H1 (cell line): ENCODE results near the gene IL17RD. TPM values are rescaled to one million over a fixed set of nuclear protein-coding genes. Genes with fewer than 3 reads are reported as not detected.

Source experiments
- ASH2L ChIP-seq: fragments of 200-600, 300-600 bp; sonication (generic); IDR thresholded peaks from one replicate; pipeline ENCODE4 v1.7.1; 2017; ENCODE audit warnings: low read length
- CHD2 ChIP-seq: IDR thresholded peaks from 2 replicates; pipeline ENCODE4 v1.6.1; 2012; ENCODE audit warnings: low read length, improper control_type of control experiment
- JUN ChIP-seq: IDR thresholded peaks from 2 replicates; pipeline ENCODE4 v1.6.1; 2011; ENCODE audit warnings: low read depth, mild to moderate bottlenecking, improper control_type of control experiment, low read length
- JUND ChIP-seq: IDR thresholded peaks from 2 replicates; pipeline ENCODE4 v1.6.1; 2011; ENCODE audit warnings: mild to moderate bottlenecking, improper control_type of control experiment, low read length
- KDM4A ChIP-seq: IDR thresholded peaks from one replicate; pipeline ENCODE4 v1.7.1; 2012; ENCODE audit warnings: low read depth, mild to moderate bottlenecking, moderate library complexity, low read length, inconsistent platforms; ENCODE audit not compliant: severe bottlenecking
- MAX ChIP-seq: IDR thresholded peaks from 2 replicates; pipeline ENCODE4 v1.6.1; 2012; ENCODE audit warnings: inconsistent platforms
- NANOG ChIP-seq: IDR thresholded peaks from 2 replicates; pipeline ENCODE4 v1.6.1; 2011; ENCODE audit warnings: low read length, low read depth, mild to moderate bottlenecking, inconsistent platforms; ENCODE audit not compliant: insufficient read depth, poor library complexity, severe bottlenecking
- RAD21 ChIP-seq, 2 experiments: IDR thresholded peaks in 1 of 2; conservative IDR thresholded peaks in 1 of 2; 2 replicates each; pipeline ENCODE4 v1.6.1; 2011; ENCODE audit warnings: low read depth in 2 of 2, low read length in 2 of 2, improper control_type of control experiment in 1 of 2, inconsistent platforms in 1 of 2, mild to moderate bottlenecking in 1 of 2, moderate library complexity in 1 of 2
- SP4 ChIP-seq: IDR thresholded peaks from 2 replicates; pipeline ENCODE4 v1.6.1; 2012; ENCODE audit warnings: low read length, inconsistent platforms
- YY1 ChIP-seq: IDR thresholded peaks from 2 replicates; pipeline ENCODE4 v1.6.1; 2011; ENCODE audit warnings: low read depth, mild to moderate bottlenecking, low read length
- polyA plus RNA-seq, 7 experiments: library from polyadenylated mRNA; depleted of rRNA in 3 of 7; stranded (reverse) in 5 of 7; unstranded in 2 of 7; fragments of >200 nt in 5 of 7; fragments of 200-250 nt in 2 of 7; gene quantifications; 1 replicate in 5 of 7; 2 replicates in 1 of 7; 4 replicates in 1 of 7; pipeline versions ENCODE4 v1.2.1 to v1.2.3, GENCODE V29; 2011 to 2013; ENCODE audit warnings: missing spikeins in 2 of 7, mixed read lengths in 2 of 7
- total RNA-seq: library from RNA; stranded (reverse); fragmentation: NEBNext Ultra II Directional; extraction: Animal tissue kit (Norgen Biotek cat#: 25700); gene quantifications from 2 replicates; pipeline ENCODE4 v1.2.1, GENCODE V29; 2021
- TF ChIP-seq, protein P1 (sequence below), 3 experiments: IDR thresholded peaks; 1 replicate in 2 of 3; 2 replicates in 1 of 3; pipeline versions ENCODE4 v1.5.1 to v1.6.1; 2011; ENCODE audit warnings: low read length in 3 of 3, mild to moderate bottlenecking in 3 of 3, inconsistent platforms in 2 of 3, low read depth in 1 of 3, moderate library complexity in 1 of 3; ENCODE audit not compliant: insufficient read depth in 1 of 3; ENCODE audit errors: control extremely low read depth in 1 of 3

The IL17RD gene
- total and polyA plus RNA-seq, 2 of the 8 experiments (the other 6 are each of a cell fraction or from before 2014, with no cell fraction given), result 10.9 to 48.9 TPM

DNA sequence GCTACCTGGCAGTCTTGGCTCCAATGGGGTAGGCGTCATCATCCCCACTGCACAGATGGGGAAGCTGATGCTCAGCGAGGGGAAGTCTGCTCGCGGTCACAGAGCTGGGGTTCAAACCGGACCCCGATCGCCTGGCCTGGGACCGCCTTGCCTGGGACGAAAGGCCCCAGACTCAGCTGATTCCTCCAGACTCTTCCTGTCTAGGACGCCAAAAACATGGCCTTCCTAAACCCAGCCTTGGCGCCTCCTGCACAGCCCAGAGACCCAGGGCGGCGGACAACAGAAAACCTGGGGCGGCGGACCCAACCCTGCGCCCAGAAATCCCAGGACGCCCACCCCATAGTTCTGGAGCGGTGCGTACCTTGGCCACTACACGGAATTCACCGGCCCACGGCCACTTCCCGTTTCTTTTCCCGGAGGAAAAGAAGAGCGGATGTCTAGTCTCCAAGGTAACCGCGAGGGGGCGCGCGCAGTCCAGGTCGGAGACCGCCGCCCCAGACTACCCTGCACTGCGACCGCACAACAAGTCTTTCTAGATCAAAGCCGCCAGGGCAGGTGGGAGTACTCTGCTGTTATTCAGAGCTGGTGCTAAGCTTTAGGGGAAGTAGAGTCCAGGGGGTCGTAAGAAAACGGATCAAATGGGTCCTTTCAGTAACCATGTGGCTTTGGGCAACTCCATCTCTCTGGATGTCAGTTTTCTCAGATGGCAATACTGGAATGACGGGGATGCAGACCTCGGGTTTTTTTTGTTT, 4.9 kb upstream of the IL17RD start (continued):
- peak; percentile 36 for TF ChIP-seq NANOG
- no peak for TF ChIP-seq JUN
- no peak for TF ChIP-seq JUND
- TF ChIP-seq ASH2L, result peak; percentile 54
- TF ChIP-seq YY1, result peak; percentile 23; the same call in 1 of the 2 replicates
- peak; percentile 39 for TF ChIP-seq KDM4A
- TF ChIP-seq CHD2, result no peak
- peak; percentile 91 to 93 for TF ChIP-seq RAD21 (IDR thresholded peaks at IDR 0.05 in 1 of 2, conservative IDR thresholded peaks at IDR 0.05 in 1 of 2; ENCODE audit: low read depth in 2 of 2, low read length in 2 of 2)
- TF ChIP-seq, protein P1, sequence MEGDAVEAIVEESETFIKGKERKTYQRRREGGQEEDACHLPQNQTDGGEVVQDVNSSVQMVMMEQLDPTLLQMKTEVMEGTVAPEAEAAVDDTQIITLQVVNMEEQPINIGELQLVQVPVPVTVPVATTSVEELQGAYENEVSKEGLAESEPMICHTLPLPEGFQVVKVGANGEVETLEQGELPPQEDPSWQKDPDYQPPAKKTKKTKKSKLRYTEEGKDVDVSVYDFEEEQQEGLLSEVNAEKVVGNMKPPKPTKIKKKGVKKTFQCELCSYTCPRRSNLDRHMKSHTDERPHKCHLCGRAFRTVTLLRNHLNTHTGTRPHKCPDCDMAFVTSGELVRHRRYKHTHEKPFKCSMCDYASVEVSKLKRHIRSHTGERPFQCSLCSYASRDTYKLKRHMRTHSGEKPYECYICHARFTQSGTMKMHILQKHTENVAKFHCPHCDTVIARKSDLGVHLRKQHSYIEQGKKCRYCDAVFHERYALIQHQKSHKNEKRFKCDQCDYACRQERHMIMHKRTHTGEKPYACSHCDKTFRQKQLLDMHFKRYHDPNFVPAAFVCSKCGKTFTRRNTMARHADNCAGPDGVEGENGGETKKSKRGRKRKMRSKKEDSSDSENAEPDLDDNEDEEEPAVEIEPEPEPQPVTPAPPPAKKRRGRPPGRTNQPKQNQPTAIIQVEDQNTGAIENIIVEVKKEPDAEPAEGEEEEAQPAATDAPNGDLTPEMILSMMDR (IDR thresholded peaks at IDR 0.05; ENCODE audit: control extremely low read depth in 1 of 3, insufficient read depth in 1 of 3, low read depth in 1 of 3, low read length in 3 of 3), result peak; percentile 76 to 81 (median 79)
- TF ChIP-seq MAX, result 0 out of 2 replicates have a peak, but pooled peaks have one; percentile 17
- TF ChIP-seq SP4, result no peak
- TF ChIP-seq, all 59 proteins: peak for 10
